GM21390 (cell line): ENCODE results near the gene HOXC9.
A peak's percentile ranks its signal among the peaks of the same experiment; 100 is the strongest.

Experiments
- ATAC-seq: cut with Tn5 transposase; IDR thresholded peaks from one replicate; pipeline ENCODE4 v1.9.1; 2021; ENCODE audit not compliant: unreplicated experiment

The HOXC9 gene

DNA sequence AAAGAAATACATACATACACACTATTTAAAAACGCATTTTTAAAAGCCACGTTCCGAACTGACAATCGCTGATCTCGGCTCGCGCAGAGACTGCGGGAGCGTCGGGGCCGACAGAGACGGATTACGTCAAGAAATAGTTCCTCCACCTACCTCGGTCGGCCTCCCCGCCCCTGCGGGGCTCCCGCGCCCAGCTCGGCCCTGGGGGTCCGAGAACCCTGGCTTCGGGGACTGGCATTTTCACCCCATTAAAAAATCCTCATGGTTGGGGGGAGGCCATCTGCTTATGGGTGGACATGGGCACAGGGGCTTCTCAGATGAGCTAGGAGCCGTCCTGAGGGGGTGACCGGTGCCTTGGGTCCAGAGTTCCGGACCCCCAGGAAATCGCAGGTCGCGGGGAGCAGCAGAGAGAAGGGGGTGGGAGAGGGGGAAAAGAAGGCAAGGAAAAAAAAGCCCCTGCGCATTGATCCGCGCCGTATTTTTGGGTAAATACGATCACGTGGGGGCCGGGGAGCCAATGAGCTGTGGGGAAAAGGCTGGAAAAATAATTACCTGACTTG is 324 bp upstream of the HOXC9 start:
- ATAC-seq: no peak

DNA sequence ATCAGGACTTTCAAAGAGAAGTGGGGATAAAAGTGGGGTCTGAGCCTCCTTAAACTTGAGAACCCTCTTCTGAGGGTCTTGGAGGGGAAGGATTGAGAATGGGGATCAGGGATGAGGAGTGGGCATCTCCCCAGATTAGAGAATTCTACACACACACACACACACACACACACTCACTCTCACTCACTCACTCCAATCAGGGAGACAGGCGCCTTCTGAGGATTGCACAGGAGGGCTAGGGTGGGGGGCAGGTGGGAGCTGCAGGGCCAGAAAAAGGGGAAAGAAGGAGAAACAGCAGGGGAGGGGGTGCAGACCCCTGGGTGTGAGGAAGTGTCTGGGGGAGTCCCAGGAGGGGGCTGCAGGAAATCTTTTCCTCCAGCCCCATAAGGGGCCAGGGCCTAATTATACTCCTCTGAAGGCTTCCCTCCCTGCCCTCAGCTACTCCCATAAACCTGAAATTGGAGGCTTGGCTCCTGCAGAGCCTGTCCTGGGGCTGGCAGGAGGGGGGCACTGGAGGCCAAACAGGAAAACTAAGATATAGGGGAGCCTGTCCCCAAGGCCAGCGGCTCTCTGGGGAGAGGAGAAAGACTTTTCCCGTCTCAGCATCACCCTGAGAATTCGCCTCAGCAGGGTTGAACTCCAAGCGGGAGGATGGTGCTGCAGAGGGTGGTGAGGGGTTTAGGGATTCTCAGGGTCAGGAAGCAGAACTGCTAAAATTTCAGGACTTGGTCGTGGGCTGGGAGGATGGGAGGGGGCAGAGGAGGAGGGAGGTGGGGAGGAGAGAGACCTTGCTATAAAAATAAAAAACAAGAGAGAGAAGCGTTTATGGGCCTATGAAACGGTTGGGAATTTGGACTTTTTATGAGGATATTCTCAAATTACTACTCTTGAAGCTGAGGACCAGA is 1.6 kb downstream of the HOXC9 start:
- no peak for ATAC-seq

DNA sequence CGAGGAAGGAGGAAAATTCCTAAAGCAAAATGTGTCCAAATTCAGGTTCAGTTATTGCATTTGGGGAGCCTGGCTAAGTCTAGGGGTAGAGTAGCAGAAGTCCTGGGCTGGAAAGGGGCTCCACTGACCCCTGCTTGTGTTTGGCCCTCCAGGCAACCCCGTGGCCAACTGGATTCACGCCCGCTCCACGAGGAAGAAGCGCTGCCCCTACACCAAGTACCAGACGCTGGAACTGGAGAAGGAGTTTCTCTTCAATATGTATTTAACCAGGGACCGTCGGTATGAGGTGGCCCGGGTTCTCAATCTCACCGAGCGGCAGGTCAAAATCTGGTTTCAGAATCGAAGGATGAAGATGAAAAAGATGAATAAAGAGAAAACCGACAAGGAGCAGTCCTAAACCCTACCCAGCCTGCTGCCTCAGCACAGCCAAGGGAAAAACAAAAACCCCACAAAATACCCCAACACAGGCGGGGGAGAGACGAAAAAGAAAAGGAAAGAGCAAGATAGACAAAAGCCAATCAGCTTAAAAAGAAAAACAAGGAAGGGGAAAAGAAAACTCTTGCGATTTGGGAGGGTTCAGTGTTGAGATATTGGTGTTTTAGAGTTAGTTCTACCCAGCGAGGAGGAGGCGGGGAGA is 2.4 kb downstream of the HOXC9 start:
- no peak for ATAC-seq

DNA sequence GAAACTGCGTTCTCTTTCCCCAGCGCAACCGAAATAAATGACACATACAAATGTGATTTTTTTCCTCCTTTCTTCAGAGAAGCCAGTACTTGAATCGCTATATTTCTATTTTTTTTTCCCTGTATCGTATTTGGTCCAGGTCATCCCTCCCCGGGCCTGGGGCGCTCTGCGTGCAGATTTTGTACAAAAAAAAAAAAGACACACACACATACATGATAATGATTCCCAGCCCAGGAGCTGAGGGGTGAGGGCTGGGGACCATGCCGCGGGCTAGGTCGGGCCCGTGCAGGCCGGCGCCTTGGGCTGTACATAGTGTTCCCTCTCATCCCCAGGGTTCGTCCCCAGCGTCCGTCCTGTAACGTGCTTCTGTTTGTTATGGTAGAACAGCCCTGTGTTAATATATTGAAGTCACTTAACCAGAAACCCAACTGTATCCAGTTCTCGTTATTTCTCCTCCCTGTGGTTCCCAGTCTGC is 3.0 kb downstream of the HOXC9 start:
- no peak for ATAC-seq

DNA sequence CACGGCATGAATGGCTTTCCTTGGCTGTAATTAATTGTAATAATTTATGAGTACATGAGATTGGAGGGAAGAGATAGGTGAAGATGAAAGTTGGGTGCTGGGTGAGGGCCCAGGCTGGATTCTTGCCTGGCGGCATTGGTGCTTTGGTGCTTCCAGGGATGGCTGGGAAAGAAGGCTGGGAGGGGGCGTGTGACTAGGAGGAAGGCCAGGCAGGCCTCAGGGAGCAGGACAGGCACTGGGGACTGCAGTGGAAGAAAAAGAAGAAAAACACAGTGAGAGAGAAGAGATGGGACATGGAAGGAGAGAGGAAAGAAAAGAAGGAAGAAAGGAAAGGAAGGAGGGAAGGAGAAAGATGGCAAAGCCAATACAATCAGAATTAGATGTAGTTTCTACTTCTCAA is 3.7 kb downstream of the HOXC9 start:
- ATAC-seq: no peak

DNA sequence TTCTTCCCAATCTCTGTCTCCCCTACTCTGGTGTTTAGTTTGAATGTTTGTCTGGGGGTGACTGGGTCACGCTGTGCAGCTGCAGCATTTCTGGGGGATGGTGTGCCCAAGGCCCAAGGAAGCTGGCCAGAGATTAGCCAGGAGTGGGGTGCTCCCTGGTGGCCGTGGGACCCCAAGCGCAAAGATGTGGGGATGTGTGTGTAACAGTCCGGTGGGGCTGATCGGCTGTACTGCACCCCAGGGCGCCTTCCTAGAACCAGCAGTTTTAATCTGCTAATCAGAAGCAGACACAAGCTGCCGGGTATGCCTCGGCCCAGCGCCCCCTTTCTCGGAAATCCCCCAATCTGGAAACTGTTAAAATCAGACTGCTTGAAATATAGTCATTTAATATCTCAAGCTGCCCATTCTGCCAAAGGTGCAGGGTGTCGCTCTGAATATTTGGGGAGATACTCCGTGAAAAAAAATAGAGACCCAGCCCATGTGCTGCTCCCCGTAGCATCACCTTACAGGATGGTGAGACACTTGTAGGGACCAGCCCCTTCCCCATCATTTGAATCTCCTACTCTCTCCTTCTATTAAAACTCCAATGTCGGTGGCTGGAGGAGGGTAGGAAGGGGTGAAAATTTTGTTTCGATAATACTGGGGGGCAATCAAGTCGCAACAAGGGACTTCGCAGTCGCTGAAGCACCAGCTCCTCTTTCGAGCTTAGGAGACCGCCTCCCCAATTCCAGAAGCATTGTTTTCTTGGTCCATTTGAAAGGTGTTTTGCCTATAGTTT is 4.3 kb downstream of the HOXC9 start:
- ATAC-seq: no peak

DNA sequence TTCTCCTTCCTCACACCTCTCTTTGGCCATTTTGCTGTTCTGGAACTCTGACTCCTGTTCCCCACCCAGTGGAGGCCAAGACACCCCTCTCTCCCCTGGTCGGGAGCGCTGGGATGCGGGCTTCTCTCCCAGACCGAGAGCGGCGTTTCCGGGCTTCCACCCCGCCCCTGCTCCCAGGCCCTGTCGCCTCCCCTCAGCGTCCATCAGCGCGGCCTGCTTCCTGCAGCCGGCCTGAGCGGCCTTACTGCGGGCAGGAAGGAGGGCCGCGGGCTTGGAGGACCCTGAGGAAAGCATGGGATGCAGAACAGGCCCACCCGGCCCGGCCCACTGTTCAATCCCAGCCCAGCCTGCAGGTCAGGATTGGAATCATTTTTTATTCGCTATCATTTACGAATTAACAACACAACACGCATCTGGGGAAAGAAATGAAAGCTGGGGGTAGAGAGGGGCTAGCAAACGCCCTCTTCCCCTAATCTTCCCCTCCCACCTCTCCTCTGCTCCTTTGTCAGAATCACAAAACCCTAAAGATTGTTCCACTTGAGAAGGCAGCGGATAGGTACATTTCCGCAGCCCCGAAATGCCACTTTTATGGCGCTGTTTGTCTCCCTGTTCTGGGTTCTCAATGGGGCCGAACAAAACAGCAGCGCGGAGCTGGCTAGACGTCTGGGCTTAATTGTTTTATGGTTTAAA is 5.0 kb downstream of the HOXC9 start:
- ATAC-seq: no peak

DNA sequence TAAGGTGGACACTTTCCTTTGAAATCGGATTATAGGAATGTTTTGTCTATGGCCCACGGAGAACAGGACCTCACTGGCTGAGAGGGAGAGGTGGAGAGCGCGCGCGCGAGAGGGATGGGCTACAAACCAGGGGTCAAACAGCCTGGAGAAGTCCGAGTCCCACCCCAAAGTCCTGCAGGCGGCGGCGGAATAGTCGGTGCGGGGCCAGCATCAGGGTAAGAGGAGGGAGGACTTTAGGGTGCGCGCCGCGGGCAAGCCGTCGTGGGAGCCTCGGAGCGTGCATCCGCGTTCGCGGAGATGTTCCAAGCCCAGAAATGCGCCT is 5.5 kb downstream of the HOXC9 start:
- ATAC-seq: no peak

DNA sequence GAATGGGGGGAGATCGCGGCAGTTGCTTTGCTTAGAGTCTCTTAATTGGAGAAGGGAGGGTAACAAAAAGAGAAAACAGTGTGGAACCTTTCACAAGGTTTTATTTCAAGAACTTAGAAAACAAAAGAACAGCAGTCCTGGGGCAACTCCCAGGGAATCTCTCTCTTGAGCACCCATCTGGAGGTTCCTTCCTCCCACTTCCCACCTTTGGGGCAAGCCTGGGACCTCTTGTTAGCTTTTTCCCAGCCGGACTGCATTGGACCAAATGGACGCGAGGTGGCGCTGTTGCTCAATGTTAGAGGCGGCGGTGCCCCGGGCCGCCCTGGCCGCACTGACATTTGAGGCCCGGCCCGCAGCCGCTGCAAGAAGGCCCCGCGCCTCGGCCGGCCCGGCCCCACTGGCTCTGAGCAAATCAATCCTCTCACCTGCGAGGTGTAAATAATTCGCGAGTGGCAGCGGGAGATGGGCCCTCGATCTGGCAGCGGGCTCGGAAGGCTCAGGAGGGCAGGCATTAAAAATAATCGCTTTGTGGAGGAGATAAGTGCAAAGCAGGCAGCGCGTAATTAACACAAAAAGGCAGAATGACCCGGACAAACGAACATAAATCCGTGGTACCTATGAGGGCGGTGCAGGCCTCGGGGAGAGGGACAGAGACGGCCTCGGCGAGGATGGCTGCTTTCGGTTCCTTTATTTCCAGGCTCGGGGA is 6.0 kb downstream of the HOXC9 start:
- ATAC-seq: peak; percentile 49

DNA sequence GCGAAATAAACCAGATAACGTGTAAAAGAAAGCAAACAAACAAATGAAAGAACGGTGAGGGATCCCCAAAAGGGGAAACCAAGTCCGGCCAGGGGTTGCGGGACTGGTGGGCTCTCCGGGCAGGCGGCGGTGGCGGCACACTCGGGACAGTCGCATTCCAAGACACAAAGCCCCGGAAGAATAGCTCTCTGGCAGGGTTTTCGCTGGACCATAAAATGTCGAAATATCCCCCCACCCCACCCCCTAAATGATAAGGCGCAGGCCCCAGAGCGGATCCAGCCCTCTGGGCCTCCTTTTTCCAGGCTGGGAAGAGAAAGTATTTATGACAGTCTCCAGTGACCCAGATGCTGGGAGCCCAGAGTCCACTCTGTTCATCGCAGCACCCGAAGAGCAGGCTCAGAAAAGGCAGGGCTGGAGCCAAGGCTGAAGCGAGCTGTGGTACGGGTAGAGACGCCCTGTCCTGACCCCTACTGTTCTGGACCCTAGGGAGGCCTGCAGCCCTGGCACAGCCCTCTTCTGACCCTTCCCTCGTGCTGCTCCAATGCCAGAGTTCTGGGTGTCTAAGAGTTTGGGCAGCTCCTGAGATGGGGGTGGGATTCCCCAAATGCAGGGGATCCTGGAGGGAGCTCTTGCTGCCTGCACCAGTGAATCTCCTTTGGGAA is 6.7 kb downstream of the HOXC9 start:
- no peak for ATAC-seq

DNA sequence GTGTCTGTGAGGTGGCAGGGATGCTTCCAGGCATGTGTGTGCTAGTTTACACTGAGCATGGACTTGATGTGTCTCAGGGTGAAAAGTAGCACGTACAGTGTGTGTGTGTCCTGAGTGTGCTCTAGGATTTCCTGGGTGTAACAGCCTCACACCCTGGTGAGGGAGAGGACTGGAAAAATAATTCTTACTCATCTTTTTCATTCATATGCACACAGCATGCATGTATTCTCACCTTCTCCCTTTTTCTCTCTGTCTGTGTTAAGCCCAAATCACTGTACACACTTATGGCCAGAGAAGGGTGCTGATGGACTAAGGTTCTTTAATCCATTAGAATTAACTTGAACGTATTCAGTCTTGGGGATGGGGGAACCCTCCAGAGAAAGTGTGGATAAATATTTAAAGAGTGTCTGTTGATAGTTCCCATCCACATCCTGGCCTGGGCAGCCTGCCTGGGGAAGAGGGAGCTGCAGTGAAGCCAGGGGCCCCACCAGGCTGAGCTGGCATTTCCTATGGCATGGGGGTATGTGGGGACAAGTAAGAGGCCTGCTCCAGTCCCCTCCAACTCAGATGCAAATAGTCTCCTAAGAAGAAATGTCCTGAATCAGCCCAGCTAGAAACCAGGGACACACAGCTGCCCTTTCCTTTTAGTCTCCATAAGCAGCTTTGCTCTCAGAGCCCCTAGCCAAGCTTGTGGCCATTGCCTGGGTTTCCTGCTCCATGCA is 7.7 kb downstream of the HOXC9 start:
- no peak for ATAC-seq

DNA sequence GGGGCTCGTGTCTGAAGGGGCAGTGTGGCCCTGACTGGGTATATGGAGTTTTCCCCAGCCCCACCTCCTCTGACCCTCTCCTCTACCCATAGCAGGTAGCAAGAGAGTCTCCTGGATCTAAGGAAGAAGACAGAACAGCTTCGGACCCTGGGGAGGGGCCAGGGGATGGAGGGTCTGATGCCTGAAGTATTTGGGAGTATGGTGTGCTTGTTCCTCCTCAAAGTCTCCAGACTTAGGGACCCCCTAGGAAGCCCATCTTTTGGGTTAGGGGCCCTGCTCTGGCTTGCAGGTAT is 8.2 kb downstream of the HOXC9 start:
- no peak for ATAC-seq

DNA sequence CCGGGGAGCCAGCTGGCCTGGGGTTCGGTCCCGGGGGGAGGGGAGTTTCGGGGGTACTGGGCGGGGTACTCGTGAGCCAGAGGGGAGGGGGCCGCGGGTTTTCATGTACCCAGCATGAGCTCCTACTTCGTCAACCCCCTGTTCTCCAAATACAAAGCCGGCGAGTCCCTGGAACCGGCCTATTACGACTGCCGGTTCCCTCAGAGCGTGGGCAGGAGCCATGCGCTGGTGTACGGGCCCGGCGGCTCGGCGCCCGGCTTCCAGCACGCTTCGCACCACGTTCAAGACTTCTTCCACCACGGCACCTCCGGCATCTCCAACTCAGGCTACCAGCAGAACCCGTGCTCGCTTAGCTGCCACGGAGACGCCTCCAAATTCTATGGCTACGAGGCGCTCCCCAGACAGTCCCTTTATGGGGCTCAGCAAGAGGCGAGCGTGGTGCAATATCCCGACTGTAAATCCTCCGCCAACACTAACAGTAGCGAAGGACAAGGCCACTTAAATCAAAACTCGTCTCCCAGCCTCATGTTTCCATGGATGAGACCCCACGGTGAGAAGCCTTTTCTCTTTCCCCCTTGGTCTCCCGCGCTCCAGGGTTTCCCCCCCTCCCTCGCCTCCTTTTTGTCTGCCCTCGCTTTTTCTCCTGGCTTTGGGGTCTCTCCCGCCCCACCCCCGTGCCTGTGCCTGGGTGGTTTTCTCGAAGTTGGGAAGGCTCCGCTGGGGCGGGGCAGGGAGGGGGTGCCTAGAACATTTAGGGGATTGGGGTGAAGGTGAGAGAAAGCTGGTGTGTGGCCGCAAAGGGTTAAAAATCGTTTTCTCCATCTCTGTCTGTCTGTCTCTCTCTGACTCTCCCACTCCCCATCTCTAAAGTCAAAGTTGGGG is 9.5 kb downstream of the HOXC9 start:
- ATAC-seq: no peak

DNA sequence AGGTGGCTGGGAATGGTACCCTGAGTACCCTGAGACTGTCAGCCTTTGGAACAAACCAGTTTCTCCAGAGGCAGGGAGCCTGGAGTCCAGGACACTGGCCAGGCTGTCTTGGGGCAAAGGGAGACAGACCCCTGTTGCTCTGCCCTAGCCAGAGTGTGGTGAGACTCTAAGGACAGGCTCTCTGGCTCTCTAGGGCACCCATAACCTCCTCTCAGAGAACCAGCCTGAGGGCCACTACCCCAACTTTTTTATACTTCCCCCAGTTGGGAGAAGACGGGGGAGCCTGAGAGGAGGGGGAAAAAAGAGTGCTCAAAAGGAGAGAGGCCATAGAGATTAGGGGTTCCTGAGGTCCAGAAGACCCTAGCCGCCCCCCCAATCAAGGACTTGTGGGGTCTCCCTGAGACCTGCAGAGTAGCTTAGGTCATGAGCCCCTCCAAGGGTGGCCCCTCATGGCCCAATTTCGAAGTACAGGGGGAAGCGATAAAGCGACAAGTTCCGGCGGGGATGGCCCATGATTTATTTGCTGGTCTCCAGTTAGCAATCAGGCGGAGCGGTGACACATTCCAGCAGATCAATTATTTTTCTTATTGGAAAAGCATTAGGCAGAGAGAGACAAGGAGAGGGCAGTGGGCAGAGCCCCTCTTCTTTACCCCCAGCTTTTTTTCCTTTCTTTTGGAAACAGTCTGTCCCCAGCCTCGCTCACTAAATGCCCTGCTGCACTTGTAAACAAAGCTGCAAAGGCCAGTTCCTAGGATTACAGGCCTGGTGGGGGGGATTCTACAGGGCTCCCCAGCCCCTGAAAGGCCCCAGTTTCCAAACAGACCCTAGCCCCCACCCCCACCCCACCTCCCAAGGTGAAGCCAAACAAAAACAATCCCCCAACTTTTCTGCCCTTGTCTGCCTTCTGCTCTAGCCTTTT is 10.4 kb downstream of the HOXC9 start:
- no peak for ATAC-seq

DNA sequence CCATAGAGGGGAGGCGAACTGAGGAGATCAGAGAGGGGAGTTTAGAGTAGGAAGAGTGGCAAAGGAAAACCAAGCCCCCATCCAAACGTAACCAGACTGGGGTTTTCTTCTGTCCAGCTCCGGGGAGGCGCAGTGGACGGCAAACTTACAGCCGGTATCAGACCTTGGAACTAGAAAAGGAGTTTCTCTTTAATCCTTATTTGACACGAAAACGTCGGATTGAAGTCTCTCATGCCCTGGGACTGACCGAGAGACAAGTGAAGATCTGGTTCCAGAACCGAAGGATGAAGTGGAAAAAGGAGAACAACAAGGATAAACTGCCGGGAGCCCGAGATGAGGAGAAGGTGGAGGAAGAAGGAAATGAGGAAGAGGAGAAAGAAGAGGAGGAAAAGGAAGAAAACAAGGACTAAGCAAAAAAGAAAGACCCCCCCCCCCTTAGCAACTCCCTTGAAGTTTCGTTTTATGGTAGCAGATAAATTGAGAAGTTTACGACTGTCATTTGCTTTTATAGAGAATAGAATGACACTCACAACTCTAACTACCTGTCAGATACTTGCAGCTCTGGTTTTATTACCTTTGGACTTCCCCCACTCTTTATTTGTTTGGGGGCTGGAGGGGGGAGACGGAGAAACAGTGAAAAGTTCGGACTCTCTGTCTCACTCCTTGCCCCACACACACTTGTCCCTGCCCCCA is 11.2 kb downstream of the HOXC9 start:
- no peak for ATAC-seq

DNA sequence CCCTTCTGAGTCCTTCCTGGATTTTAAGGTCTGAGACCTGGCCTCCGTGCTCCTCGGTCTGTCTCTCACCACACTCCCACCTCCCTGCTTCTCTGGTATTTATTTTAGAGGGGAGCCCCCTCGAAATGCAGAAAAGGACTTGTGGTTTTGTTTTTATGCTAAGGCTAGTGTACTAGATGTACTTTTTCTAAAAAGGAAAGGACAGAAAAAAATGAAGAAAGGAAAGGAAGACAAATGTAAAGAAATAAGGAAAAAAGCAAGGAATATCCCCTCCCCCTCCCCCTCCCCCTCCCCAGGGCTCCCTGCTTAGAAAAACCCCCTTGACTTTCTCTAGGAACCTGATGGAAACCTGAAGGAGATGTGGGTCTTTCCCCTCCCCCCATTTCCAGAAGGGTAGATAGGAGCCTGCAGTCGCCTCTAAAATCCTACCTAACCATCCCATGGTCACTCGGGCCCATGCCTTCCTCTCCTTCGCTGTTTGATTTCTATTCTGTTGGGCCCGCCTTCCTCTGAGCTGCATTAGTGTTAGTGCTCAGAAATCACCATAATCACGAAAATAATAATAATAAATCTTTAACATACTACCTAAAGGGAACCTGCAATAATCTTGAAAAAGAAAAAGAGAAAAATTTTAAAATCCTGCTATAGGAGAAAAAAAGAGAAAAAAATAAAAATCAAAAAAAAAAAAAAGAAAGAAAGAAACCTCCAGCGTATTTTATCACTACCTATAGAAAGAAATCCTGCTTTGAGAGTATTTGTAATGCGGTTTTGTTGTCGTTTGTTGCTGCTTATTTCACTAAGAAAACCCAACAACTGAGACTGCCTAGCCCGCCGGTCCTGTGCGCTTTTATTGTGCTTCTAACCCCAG is 11.9 kb downstream of the HOXC9 start:
- ATAC-seq: no peak
